Hematopoietic multipotent progenitor cell treated with erythropoietin and hydrocortisone succinate and interleukin-3 and kit ligand, for 4 days (in vitro differentiated cells): Measurements from ENCODE around the gene MAPKBP1.
"Not testable (repeated sequence)": the region's sequence is repeated elsewhere in the genome, so short reads cannot be mapped to it uniquely, and the experiment has no call there.

Source experiments
- DNase-seq: peaks from one replicate; pipeline ENCODE4 v3.0.0-alpha.2; 2015

MAPKBP1 gene, protein sequence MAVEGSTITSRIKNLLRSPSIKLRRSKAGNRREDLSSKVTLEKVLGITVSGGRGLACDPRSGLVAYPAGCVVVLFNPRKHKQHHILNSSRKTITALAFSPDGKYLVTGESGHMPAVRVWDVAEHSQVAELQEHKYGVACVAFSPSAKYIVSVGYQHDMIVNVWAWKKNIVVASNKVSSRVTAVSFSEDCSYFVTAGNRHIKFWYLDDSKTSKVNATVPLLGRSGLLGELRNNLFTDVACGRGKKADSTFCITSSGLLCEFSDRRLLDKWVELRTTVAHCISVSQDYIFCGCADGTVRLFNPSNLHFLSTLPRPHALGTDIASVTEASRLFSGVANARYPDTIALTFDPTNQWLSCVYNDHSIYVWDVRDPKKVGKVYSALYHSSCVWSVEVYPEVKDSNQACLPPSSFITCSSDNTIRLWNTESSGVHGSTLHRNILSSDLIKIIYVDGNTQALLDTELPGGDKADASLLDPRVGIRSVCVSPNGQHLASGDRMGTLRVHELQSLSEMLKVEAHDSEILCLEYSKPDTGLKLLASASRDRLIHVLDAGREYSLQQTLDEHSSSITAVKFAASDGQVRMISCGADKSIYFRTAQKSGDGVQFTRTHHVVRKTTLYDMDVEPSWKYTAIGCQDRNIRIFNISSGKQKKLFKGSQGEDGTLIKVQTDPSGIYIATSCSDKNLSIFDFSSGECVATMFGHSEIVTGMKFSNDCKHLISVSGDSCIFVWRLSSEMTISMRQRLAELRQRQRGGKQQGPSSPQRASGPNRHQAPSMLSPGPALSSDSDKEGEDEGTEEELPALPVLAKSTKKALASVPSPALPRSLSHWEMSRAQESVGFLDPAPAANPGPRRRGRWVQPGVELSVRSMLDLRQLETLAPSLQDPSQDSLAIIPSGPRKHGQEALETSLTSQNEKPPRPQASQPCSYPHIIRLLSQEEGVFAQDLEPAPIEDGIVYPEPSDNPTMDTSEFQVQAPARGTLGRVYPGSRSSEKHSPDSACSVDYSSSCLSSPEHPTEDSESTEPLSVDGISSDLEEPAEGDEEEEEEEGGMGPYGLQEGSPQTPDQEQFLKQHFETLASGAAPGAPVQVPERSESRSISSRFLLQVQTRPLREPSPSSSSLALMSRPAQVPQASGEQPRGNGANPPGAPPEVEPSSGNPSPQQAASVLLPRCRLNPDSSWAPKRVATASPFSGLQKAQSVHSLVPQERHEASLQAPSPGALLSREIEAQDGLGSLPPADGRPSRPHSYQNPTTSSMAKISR (N-terminal part only)

DNA sequence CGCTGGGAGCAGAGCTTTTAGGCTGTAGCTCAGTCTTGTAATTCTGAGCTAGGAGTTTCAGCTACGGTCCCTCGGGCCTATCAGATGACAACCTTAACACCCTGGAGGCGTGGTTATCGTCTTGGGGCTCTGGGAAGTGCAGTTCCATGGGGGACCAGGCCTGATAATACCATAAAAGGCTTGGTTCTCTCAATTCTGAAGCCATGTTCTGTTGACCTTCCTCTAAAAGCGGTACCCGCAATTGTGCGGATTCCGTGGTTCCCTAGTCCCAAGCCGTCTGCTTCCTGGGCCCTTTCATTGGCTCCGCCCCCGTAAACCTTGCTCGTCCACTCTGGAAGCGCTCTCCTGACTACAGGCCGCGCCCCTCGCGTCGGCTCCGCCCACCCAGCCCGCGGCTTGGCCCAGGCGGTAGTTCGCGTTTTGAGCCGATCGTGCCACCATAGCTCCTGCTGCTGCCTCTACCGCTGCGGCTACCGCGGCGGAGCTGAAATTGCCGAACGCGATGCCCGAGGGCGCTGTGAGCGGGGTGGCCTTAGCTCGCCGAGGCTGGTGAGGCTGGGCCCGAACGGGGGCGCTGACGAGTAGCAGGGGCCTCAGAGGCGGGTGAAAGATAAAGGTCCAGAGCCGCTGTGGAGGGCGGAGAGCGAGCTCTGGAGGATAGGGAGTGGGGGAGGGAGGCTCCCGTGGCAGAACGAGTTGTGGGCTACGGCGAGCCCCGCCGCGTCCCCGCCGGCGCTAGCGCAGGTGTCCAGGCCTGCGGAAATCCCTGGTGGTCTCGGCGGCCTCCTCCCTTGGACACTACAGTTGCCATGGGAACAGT, at the start of gene MAPKBP1:
TSS of gene MAPKBP1 (plus strand) at position 423 of the 820 bp plus-strand sequence. CDS start 792 bp downstream, outside the sequence.
- DNase-seq: peak; percentile 99

DNA sequence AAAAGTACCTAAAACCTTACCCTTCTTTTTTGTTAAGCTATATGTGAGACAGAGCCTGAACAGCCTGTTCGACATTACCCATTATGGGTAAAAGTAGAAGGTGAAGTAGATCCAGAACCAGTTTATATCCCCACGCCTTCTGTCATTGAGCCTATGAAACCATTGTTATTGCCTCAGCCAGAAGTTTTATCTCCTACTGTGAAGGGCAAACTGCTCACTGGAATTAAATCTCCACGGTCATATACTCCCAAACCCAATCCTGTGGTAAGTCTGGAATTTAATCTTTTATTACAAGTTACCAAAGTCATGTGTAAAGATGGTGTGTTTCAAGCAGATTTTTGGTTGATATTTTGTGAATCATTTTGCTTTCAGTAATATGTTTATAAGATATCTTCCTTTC, 47.1 kb upstream of the MAPKBP1 start:
- DNase-seq: peak; percentile 4

DNA sequence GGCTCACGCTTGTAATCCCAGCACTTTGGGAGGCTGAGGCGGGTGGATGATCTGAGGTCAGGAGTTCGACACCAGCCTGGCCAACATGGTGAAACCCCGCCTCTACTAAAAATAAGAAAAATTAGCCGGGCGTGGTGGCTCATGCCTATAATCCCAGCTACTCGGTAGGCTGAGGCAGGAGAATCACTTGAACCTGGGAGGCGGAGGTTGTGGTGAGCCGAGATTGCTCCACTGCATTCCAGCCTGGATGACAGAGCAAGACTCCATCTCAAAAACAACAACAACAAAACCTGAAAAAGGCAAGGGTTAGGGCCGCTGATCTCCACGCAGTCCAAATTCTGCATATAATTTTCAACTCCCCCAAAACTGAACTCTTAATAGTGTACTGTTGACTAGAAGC, 46.2 kb upstream of the MAPKBP1 start:
- not testable (repeated sequence) for DNase-seq

DNA sequence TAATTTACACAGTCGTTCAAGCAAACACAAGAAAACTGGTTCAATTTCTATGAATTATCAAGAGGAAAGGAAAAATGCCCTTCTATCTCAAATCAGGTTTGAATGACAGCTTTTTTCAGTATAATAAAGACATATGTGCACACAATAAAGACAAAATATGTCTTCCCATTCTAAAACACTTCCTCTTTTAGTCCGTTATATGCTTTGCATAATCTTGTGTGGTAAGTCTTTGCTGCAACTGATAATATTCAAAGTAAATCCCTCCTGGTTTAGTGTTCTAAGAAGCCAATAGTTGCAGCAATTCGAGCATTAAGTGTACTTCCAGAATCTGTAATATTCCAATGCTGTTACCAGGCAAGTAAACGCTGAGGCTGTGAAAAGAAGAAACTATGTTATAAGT, 43.7 kb upstream of the MAPKBP1 start:
- DNase-seq: peak; percentile 89

- no peak for DNase-seq
Measured at GRCh38 chr15:41732483-41732882, 41.8 kb upstream of the MAPKBP1 start.

DNA sequence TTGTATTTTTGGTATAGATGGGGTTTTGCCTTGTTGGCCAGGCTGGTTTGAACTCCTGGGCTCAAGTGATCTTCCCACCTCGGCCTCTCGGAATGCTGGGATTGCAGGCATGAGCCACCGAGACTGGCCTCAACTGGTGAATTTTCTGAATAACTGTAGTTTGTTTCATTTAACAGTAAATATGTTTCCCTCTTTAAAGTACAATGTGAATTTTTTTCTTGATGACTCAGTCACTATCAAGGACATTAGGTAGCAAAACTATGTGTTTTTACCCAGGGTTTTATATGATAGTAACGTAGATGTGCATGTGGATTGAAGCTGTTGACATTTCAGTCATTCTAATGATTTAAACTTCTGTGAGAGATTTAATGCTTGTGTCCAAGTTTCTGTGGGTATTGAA, 40.2 kb upstream of the MAPKBP1 start:
- no peak for DNase-seq

GRCh38 chr15:41735046-41735445, 39.2 kb upstream of the MAPKBP1 start:
- DNase-seq: no peak

- DNase-seq: not testable (repeated sequence)
Measured at GRCh38 chr15:41735492-41735891, 38.8 kb upstream of the MAPKBP1 start.

DNA sequence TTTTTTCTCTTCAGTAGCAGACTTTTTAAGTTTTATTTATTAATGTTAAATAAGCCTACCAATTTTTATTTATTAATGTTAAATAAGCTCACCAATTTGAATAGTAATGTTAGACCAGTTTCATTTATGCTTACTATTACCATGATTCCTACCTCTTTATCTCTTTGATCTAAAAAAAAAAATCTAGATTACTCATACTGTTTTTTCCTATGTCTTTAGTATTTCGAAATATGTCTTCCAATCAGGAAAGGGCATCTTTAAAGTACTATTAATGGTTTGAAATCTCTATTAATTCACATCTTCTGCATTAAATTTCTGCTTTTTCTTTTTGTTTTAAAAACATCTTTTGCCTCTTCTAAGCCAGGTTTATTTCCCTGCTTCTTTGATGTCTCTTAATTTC, 27.5 kb upstream of the MAPKBP1 start:
- peak; percentile 9 for DNase-seq

GRCh38 chr15:41756198-41756597, 18.1 kb upstream of the MAPKBP1 start:
- DNase-seq: peak; percentile 58

DNA sequence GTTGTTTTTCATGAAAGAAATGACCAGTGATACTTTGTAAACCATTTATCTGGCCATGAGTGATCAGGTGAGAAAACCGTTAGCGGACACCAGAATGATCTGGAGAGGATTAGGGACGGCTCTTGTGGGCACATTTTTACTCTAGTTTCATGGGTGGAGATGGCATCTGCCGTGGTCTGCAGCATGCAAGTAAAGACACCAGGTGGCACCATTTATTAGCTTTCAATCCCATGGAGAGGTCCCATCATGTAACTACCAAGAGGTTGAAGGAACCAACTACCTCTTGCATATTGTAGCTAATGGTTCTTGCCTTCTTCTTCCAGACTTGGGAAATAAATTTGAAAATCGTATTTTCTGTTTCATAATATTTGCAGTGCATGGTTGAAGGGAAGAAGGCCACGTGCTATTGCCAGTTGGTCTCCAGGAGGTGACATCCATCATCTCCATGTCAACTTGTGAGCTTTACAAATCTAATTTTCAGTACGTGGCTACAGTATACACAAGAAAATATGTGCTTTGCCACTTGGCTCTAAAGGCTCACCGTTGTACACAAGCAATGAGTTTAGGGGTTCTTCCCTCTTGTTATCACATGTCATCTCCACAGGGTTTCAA, 1.5 kb upstream of the MAPKBP1 start:
- DNase-seq: peak; percentile 92

- DNase-seq: no peak
Measured at GRCh38 chr15:41773332-41773728, 954 bp upstream of the MAPKBP1 start.

GRCh38 chr15:41773729-41774061, 589 bp upstream of the MAPKBP1 start:
- DNase-seq: no peak

DNA sequence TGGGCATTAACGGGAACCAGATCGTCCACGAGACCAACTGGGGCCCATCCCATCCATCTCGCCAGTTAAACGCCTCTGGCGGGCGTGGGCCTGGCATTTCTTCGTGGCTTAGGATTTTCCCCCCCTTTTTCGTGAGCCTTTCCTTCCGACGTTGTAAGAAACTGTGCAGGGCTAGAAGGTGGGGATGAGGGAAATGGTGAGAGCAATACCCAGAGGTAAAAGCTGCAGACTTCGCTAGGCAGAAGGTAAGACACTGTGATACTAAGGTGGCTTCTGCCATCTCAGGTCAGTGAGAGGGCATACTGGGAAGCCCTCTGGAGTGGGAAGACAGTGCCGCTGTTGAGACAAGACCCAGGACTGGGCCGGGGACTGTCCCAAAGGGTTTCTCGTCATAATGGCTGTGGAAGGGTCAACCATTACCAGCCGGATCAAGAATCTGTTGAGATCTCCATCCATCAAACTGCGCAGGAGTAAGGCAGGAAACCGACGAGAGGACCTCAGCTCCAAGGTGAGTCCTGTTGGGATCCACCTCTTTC, 666 bp downstream of the MAPKBP1 start:
- no peak for DNase-seq

GRCh38 chr15:41775651-41776050, 1.4 kb downstream of the MAPKBP1 start:
- DNase-seq: no peak

DNA sequence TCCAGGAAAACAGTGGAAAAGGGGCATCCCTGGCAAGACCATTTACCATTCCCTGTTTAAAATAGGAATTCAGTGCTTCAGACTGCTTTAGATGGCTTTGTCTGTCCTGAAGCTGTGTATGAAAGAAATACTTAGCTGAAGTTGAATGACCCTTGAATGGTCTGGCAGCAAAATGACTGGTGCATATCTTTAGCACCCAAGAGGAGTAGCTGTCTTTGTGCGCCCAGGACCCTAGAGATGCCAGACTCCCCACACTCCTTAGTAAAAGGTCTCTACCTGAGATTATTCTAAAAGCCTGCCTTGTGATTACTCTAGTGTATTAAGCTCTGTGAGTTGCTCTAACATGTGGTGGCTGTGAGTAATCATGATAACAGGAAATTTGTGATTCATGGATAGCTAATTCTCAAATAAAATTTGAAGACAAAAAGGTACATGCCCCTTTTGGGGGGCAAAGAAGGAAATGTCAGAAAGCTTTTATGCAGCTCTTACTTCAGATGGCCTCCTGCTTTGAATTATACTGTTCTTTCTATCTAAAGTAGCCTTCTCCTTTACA, 3.2 kb downstream of the MAPKBP1 start:
- DNase-seq: no peak

- DNase-seq: no peak
Measured at GRCh38 chr15:41778521-41778920, 4.2 kb downstream of the MAPKBP1 start.

GRCh38 chr15:41779662-41780157, 5.4 kb downstream of the MAPKBP1 start:
- no peak for DNase-seq

GRCh38 chr15:41780266-41780665, 6.0 kb downstream of the MAPKBP1 start:
- no peak for DNase-seq

- DNase-seq: no peak
Measured at GRCh38 chr15:41780727-41781126, 6.4 kb downstream of the MAPKBP1 start.
